MM.1S (cell line): Measurements from ENCODE around the gene TBRG4.

ENCODE experiments used
- DNase-seq: peaks from one replicate; pipeline ENCODE4 v3.0.0-alpha.2; 2015
- H2AFZ ChIP-seq: fragments of 300-600 bp; sonication (generic); 2 replicates; pipeline ENCODE4 v1.6.0; 2016; ENCODE audit warnings: antibody characterized with exemption, low read length
- H3F3A ChIP-seq: fragments of 300-600 bp; sonication (generic); 2 replicates; pipeline ENCODE4 v1.6.1; 2016; ENCODE audit warnings: mild to moderate bottlenecking, antibody characterized with exemption, low read length, moderate library complexity, mixed read lengths; ENCODE audit not compliant: insufficient read depth
- H3K27ac ChIP-seq: fragments of 300-600 bp; sonication (generic); 2 replicates; pipeline ENCODE4 v1.5.1; 2016; ENCODE audit warnings: mild to moderate bottlenecking, low read length
- H3K27me3 ChIP-seq: fragments of 300-600 bp; sonication (generic); replicated peaks from 2 replicates; pipeline ENCODE4 v1.6.0; 2016; ENCODE audit warnings: low read length; ENCODE audit not compliant: insufficient read depth
- H3K36me3 ChIP-seq: fragments of 300-600 bp; sonication (generic); replicated peaks from 2 replicates; pipeline ENCODE4 v1.6.1; 2016; ENCODE audit warnings: mild to moderate bottlenecking, low read length, mixed read lengths; ENCODE audit not compliant: insufficient read depth
- H3K4me1 ChIP-seq: fragments of 300-600 bp; sonication (generic); 2 replicates; pipeline ENCODE4 v1.6.1; 2016; ENCODE audit warnings: low read length, mixed read lengths
- H3K4me2 ChIP-seq: fragments of 300-600 bp; sonication (generic); 2 replicates; pipeline ENCODE4 v1.6.0; 2016; ENCODE audit warnings: low read depth, low read length
- H3K4me3 ChIP-seq: fragments of 300-600 bp; sonication (generic); 2 replicates; pipeline ENCODE4 v1.5.1; 2016; ENCODE audit warnings: low read length, mixed read lengths
- H3K79me2 ChIP-seq: fragments of 300-600 bp; sonication (generic); 2 replicates; pipeline ENCODE4 v1.6.1; 2016; ENCODE audit warnings: mixed run types, low read length, mixed read lengths
- H3K9ac ChIP-seq: fragments of 300-600 bp; sonication (generic); 2 replicates; pipeline ENCODE4 v1.6.1; 2016; ENCODE audit warnings: low read length, mixed read lengths
- H3K9me2 ChIP-seq: fragments of 300-600 bp; sonication (generic); replicated peaks from 2 replicates; pipeline ENCODE4 v1.6.1; 2016; ENCODE audit warnings: mild to moderate bottlenecking, low read length, mixed read lengths; ENCODE audit not compliant: insufficient read depth
- H3K9me3 ChIP-seq: fragments of 300-600 bp; sonication (generic); replicated peaks from 2 replicates; pipeline ENCODE4 v1.6.1; 2016; ENCODE audit warnings: mild to moderate bottlenecking, low read length, mixed read lengths; ENCODE audit not compliant: insufficient read depth
- H4K20me1 ChIP-seq: fragments of 300-600 bp; sonication (generic); 2 replicates; pipeline ENCODE4 v1.6.1; 2016; ENCODE audit warnings: mild to moderate bottlenecking, low read length, moderate library complexity, mixed read lengths; ENCODE audit not compliant: insufficient read depth
- CTCF ChIP-seq: fragments of 300-600 bp; sonication (generic); IDR thresholded peaks from 2 replicates; pipeline ENCODE4 v1.5.1; 2016; ENCODE audit warnings: antibody characterized with exemption, low read length, mixed read lengths
- EZH2 ChIP-seq: fragments of 300-600 bp; sonication (generic); optimal IDR thresholded peaks from 2 replicates; pipeline ENCODE3; 2017; ENCODE audit warnings: low read depth, mild to moderate bottlenecking, antibody characterized with exemption, low read length, mixed read lengths
- EZH2phosphoT487 ChIP-seq: fragments of 300-600 bp; sonication (generic); IDR thresholded peaks from 2 replicates; pipeline ENCODE4 v1.6.1; 2018; ENCODE audit warnings: antibody characterized with exemption, low read length

Gene TBRG4

GRCh38 chr7:45067582-45067981 lies 43.9 kb downstream of the TBRG4 start:
- peaks cover 91% of the 10 kb centered on the region for H3K79me2 ChIP-seq
- peaks cover 25% of the 10 kb centered on the region for H3K36me3 ChIP-seq
- H3K27ac ChIP-seq = no peak overlapping the region
- H3K9ac ChIP-seq = no peak overlapping the region
- H3K27me3 ChIP-seq = no peaks in the 10 kb centered on the region
- H3F3A ChIP-seq = no peaks in the 10 kb centered on the region
- H3K9me3 ChIP-seq = no peaks in the 10 kb centered on the region
- no peak overlapping the region for H2AFZ ChIP-seq
- TF ChIP-seq EZH2 (no peak), EZH2phosphoT487 (no peak), CTCF (no peak)
- H3K9me2 ChIP-seq = no peaks in the 10 kb centered on the region
- H3K4me2 ChIP-seq = no peak overlapping the region
- peaks cover 12% of the 10 kb centered on the region; the same call in 1 of the 2 replicates for H4K20me1 ChIP-seq
- H3K4me3 ChIP-seq = no peak overlapping the region
- DNase-seq = no peak
- H3K4me1 ChIP-seq = no peaks in the 10 kb centered on the region

GRCh38 chr7:45066409-45066808 lies 45.1 kb downstream of the TBRG4 start:
- H4K20me1 ChIP-seq = peaks cover 16% of the 10 kb centered on the region; the same call in 1 of the 2 replicates
- H3K79me2 ChIP-seq = peaks cover 92% of the 10 kb centered on the region
- no peak overlapping the region for H2AFZ ChIP-seq
- H3K36me3 ChIP-seq = peaks cover 17% of the 10 kb centered on the region
- H3K4me1 ChIP-seq = no peaks in the 10 kb centered on the region
- H3K27ac ChIP-seq = no peak overlapping the region
- no peak overlapping the region for H3K4me2 ChIP-seq
- no peaks in the 10 kb centered on the region for H3K9me3 ChIP-seq
- H3K9ac ChIP-seq = no peak overlapping the region
- no peak overlapping the region for H3K4me3 ChIP-seq
- no peaks in the 10 kb centered on the region for H3F3A ChIP-seq
- no peak for DNase-seq
- H3K9me2 ChIP-seq = no peaks in the 10 kb centered on the region
- no peaks in the 10 kb centered on the region for H3K27me3 ChIP-seq
- TF ChIP-seq CTCF = no peak
- TF ChIP-seq EZH2phosphoT487 = no peak
- no peak for TF ChIP-seq EZH2

- H3K9me3 ChIP-seq = no peaks in the 10 kb centered on the region
- no peak overlapping the region for H2AFZ ChIP-seq
- H4K20me1 ChIP-seq = peaks cover 24% of the 10 kb centered on the region; the same call in 1 of the 2 replicates
- H3K79me2 ChIP-seq = peaks cover 94% of the 10 kb centered on the region
- no peak overlapping the region for H3K9ac ChIP-seq
- no peaks in the 10 kb centered on the region for H3K27me3 ChIP-seq
- no peak overlapping the region for H3K4me3 ChIP-seq
- H3K36me3 ChIP-seq = peaks cover 15% of the 10 kb centered on the region
- no peak for DNase-seq
- no peak overlapping the region for H3K27ac ChIP-seq
- no peaks in the 10 kb centered on the region for H3F3A ChIP-seq
- no peak overlapping the region for H3K4me2 ChIP-seq
- no peaks in the 10 kb centered on the region for H3K9me2 ChIP-seq
- TF ChIP-seq CTCF = no peak
- no peak for TF ChIP-seq EZH2phosphoT487
- no peak for TF ChIP-seq EZH2
- H3K4me1 ChIP-seq = no peaks in the 10 kb centered on the region
Measured at GRCh38 chr7:45065031-45065995, 46.2 kb downstream of the TBRG4 start.
